BJ (cell line): ENCODE results near the gene DAB1. TPM values are rescaled to one million over a fixed set of nuclear protein-coding genes. Genes with fewer than 3 reads are reported as not detected.

ENCODE experiments used
- CTCF ChIA-PET: fragments of 350-600 bp; formaldehyde crosslinking; extraction: SDS; loops from one replicate; lab custom pipeline; 2021; ENCODE audit warnings: antibody characterized with exemption, inconsistent platforms; lab: Yijun Ruan, JAX
- POLR2A ChIA-PET: fragments of 300-600 bp; sonication (Branson Sonifier 250); formaldehyde crosslinking; extraction: SDS; loops from one replicate; lab custom pipeline; 2021; ENCODE audit warnings: antibody characterized with exemption; lab: Charles Lee
- DNase-seq: peaks from one replicate; pipeline ENCODE4 v3.0.0-alpha.2; 2011; ENCODE audit warnings: low read depth
- H3K27me3 ChIP-seq: 2 replicates; pipeline ENCODE4 v1.6.0; 2011; ENCODE audit warnings: low read length; ENCODE audit not compliant: control insufficient read depth, insufficient read depth
- H3K36me3 ChIP-seq: 2 replicates; pipeline ENCODE4 v1.5.1; 2011; ENCODE audit warnings: low read length; ENCODE audit not compliant: control insufficient read depth, insufficient read depth
- H3K4me3 ChIP-seq: 2 replicates; pipeline ENCODE4 v1.5.1; 2011; ENCODE audit warnings: low read depth, mild to moderate bottlenecking, control low read depth, low read length
- CTCF ChIP-seq: IDR thresholded peaks from 2 replicates; pipeline ENCODE4 v1.5.1; 2011; ENCODE audit warnings: low read depth, mild to moderate bottlenecking, control low read depth, inconsistent platforms, low read length, moderate library complexity; ENCODE audit not compliant: insufficient read depth
- polyA plus RNA-seq: library from polyadenylated mRNA; depleted of rRNA; stranded (reverse); fragments of >200 nt; gene quantifications from 2 replicates; pipeline ENCODE4 v1.2.3, GENCODE V29; 2011

Gene DAB1
- polyA plus RNA-seq, 1 experiment: 0.91 TPM

GRCh38 chr1:57304591-57304990 lies 119.3 kb downstream of the DAB1 start:
- Histone ChIP-seq H3K36me3 (no peaks in the 10 kb centered on the region), H3K4me3 (no peak overlapping the region), H3K27me3 (no peaks in the 10 kb centered on the region)
- DNase-seq: no peak
- POLR2A ChIA-PET: no interaction called here
- CTCF ChIA-PET: no interaction called here
- TF ChIP-seq CTCF: no peak

- ChIA-PET POLR2A (no interaction called here), CTCF (no interaction called here)
- no peak overlapping the region for H3K4me3 ChIP-seq
- no peak for TF ChIP-seq CTCF
- H3K27me3 ChIP-seq: no peaks in the 10 kb centered on the region
- DNase-seq: no peak
- H3K36me3 ChIP-seq: no peaks in the 10 kb centered on the region
Observed at GRCh38 chr1:57302812-57303596, 120.9 kb downstream of the DAB1 start.

- no peaks in the 10 kb centered on the region for H3K36me3 ChIP-seq
- H3K4me3 ChIP-seq: no peak overlapping the region
- TF ChIP-seq CTCF: no peak
- DNase-seq: no peak
- CTCF ChIA-PET: no interaction called here
- POLR2A ChIA-PET: no interaction called here
- H3K27me3 ChIP-seq: no peaks in the 10 kb centered on the region
Observed at GRCh38 chr1:57300186-57300585, 123.7 kb downstream of the DAB1 start.

GRCh38 chr1:57296726-57297250 lies 127.1 kb downstream of the DAB1 start:
- Histone ChIP-seq H3K27me3 (no peaks in the 10 kb centered on the region), H3K36me3 (no peaks in the 10 kb centered on the region), H3K4me3 (no peak overlapping the region)
- ChIA-PET CTCF (interaction anchor here (0.6 kb wide), 1 partner anchor 484 kb away, joined by 3 read pairs; no protein-coding TSS in a partner anchor), POLR2A (no interaction called here)
- TF ChIP-seq CTCF: no peak
- DNase-seq: no peak

- POLR2A ChIA-PET: no interaction called here
- TF ChIP-seq CTCF: no peak
- DNase-seq: no peak
- no peak overlapping the region for H3K4me3 ChIP-seq
- H3K36me3 ChIP-seq: no peaks in the 10 kb centered on the region
- H3K27me3 ChIP-seq: no peaks in the 10 kb centered on the region
- CTCF ChIA-PET: no interaction called here
Observed at GRCh38 chr1:57295326-57295725, 128.5 kb downstream of the DAB1 start.
